HL-60 (cell line): ENCODE data around the gene CREB5.

Experiments used
- DNase-seq, 2 experiments: peaks; one replicate each; pipeline ENCODE4 v3.0.0-alpha.2; 2010 to 2020; ENCODE audit warnings: low read depth in 1 of 2, low spot score in 1 of 2
- H3K27ac ChIP-seq: fragments of 250-450 bp; sonication (Bioruptor Pico); replicated peaks from 2 replicates; pipeline ENCODE4 v1.5.1; 2020; ENCODE audit warnings: mild to moderate bottlenecking, moderate library complexity
- H3K27me3 ChIP-seq: fragments of 250-450 bp; sonication (Bioruptor Pico); 2 replicates; pipeline ENCODE4 v1.5.1; 2021; ENCODE audit warnings: mild to moderate bottlenecking, moderate library complexity; ENCODE audit not compliant: insufficient read depth, poor library complexity, severe bottlenecking
- H3K4me3 ChIP-seq: replicated peaks from 2 replicates; pipeline ENCODE4 v1.5.1; 2011; ENCODE audit warnings: mild to moderate bottlenecking, control low read depth, low read length; ENCODE audit not compliant: insufficient read depth
- CTCF ChIP-seq: IDR thresholded peaks from one replicate; pipeline ENCODE4 v1.5.1; 2011; ENCODE audit warnings: low read length, control low read depth, inconsistent platforms; ENCODE audit not compliant: insufficient read depth
- GABPA ChIP-seq: IDR thresholded peaks from 2 replicates; pipeline ENCODE4 v1.6.1; 2012; ENCODE audit warnings: low read depth
- POLR2AphosphoS5 ChIP-seq: IDR thresholded peaks from 2 replicates; pipeline ENCODE4 v1.6.1; 2012; ENCODE audit warnings: low read depth
- SPI1 ChIP-seq: IDR thresholded peaks from 2 replicates; pipeline ENCODE4 v1.6.1; 2012; ENCODE audit warnings: low read depth, mild to moderate bottlenecking, borderline replicate concordance
- TF ChIP-seq, protein P1 (sequence below): IDR thresholded peaks from 2 replicates; pipeline ENCODE4 v1.6.1; 2012; ENCODE audit warnings: low read depth; ENCODE audit not compliant: insufficient replicate concordance

CREB5 gene

DNA sequence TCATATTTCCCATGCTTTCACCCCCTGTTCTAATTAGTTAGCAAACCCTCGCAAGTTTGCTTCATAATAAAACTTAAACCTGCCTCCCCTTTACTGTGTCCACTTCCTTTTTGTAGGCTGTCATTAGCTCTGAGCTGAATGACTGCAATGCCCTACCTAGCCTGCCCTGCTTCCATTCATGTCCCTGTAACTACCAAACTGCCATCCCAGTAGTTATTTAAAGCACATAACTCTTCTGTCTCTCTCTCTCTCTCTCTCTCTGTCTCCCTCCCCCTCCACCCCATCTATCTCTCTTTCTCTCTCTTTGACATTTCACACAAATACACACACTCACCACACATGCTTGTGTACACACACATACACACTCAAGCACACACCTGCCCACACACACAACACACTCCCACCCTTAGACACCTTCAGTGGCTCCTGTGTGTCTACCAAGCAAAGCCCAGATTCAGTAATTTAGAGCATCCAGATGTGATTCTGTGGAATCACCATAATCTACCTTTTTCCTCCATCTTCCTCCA is 430.5 kb downstream of the CREB5 start:
- H3K27ac ChIP-seq, result no peak overlapping the region
- DNase-seq, result no peak
- H3K27me3 ChIP-seq, result peaks cover 2% of the 10 kb centered on the region
- H3K4me3 ChIP-seq, result no peak overlapping the region
- TF ChIP-seq GABPA (no peak), SPI1 (no peak), CTCF (no peak), POLR2AphosphoS5 (no peak)
- TF ChIP-seq, protein P1, sequence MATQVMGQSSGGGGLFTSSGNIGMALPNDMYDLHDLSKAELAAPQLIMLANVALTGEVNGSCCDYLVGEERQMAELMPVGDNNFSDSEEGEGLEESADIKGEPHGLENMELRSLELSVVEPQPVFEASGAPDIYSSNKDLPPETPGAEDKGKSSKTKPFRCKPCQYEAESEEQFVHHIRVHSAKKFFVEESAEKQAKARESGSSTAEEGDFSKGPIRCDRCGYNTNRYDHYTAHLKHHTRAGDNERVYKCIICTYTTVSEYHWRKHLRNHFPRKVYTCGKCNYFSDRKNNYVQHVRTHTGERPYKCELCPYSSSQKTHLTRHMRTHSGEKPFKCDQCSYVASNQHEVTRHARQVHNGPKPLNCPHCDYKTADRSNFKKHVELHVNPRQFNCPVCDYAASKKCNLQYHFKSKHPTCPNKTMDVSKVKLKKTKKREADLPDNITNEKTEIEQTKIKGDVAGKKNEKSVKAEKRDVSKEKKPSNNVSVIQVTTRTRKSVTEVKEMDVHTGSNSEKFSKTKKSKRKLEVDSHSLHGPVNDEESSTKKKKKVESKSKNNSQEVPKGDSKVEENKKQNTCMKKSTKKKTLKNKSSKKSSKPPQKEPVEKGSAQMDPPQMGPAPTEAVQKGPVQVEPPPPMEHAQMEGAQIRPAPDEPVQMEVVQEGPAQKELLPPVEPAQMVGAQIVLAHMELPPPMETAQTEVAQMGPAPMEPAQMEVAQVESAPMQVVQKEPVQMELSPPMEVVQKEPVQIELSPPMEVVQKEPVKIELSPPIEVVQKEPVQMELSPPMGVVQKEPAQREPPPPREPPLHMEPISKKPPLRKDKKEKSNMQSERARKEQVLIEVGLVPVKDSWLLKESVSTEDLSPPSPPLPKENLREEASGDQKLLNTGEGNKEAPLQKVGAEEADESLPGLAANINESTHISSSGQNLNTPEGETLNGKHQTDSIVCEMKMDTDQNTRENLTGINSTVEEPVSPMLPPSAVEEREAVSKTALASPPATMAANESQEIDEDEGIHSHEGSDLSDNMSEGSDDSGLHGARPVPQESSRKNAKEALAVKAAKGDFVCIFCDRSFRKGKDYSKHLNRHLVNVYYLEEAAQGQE, result no peak

- Histone ChIP-seq H3K27ac (no peak overlapping the region), H3K27me3 (peaks cover 2% of the 10 kb centered on the region), H3K4me3 (no peak overlapping the region)
- no peak for DNase-seq
- TF ChIP-seq, protein P1, result no peak
- TF ChIP-seq CTCF, result no peak
- TF ChIP-seq GABPA, result no peak
- TF ChIP-seq SPI1, result no peak
- no peak for TF ChIP-seq POLR2AphosphoS5
Measured at GRCh38 chr7:28845106-28845505, 432.8 kb downstream of the CREB5 start.

DNA sequence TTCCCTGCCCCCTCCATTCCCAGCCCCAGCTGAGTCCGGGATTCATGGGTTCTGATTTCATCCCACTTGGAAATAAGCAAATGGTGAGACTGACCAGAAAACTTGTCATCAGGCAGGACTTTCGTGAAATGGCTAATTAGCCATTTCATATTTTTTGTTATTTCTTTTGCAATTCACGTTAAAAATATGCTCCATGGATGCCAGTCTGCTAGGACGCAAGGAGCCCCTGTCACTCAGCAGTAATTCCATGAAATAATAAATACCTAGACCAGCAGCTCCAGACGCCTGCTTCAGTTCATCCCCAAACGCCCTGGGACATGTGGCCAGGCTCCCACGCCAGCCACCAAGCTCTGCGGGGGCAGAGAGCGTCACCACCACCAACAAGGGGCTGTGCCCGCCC is 434.9 kb downstream of the CREB5 start:
- DNase-seq, result no peak
- Histone ChIP-seq H3K4me3 (no peak overlapping the region), H3K27ac (no peak overlapping the region), H3K27me3 (peaks cover 12% of the 10 kb centered on the region)
- no peak for TF ChIP-seq GABPA
- TF ChIP-seq, protein P1, result no peak
- no peak for TF ChIP-seq SPI1
- no peak for TF ChIP-seq CTCF
- TF ChIP-seq POLR2AphosphoS5, result no peak
